Tibial artery (tissue), 4 donors: ENCODE measurements around the gene DEPDC1B.

ENCODE experiments used
- DNase-seq, 2 donors: peaks; one replicate each; pipeline ENCODE4 v3.0.0-alpha.2; 2019
- H3K27ac ChIP-seq, 2 donors: fragments of 200-600 bp; sonication (generic) in 1 of 2; 1 replicate in 1 of 2; 2 replicates in 1 of 2; pipeline ENCODE4 v1.5.1; 2018 to 2019; ENCODE audit warnings: mild to moderate bottlenecking in 1 of 2
- H3K27me3 ChIP-seq, 2 donors: fragments of 200-600 bp; sonication (generic) in 1 of 2; one replicate each; pipeline versions ENCODE4 v1.5.1 to v1.6.0; 2016 to 2019
- H3K36me3 ChIP-seq, 3 donors: fragments of 200-600 bp; sonication (generic) in 2 of 3; one replicate each; pipeline ENCODE4 v1.5.1; 2016 to 2019; ENCODE audit warnings: mild to moderate bottlenecking in 2 of 3
- H3K4me1 ChIP-seq, 4 donors: fragments of 200-600 bp; sonication (generic) in 2 of 4; 1 replicate in 3 of 4; 2 replicates in 1 of 4; pipeline ENCODE4 v1.5.1; 2016 to 2019
- H3K4me3 ChIP-seq, 2 donors: fragments of 200-600 bp; sonication (generic) in 1 of 2; 1 replicate in 1 of 2; 2 replicates in 1 of 2; pipeline ENCODE4 v1.5.1; 2018 to 2019; ENCODE audit warnings: mild to moderate bottlenecking in 2 of 2
- H3K9me3 ChIP-seq, 3 donors: fragments of 200-600 bp; sonication (generic) in 1 of 3; one replicate each; pipeline ENCODE4 v1.5.1; 2016 to 2019
- CTCF ChIP-seq, 2 experiments: fragments of 200-600 bp in 1 of 2; fragments of 450-650 bp in 1 of 2; IDR thresholded peaks; one replicate each; pipeline ENCODE4 v1.5.1; 2017 to 2019; ENCODE audit warnings: antibody characterized with exemption in 2 of 2, mild to moderate bottlenecking in 1 of 2, moderate library complexity in 1 of 2
- intact Hi-C: fragments of 100-400 bp; cut with DNase I; formaldehyde crosslinking; loops from one replicate; pipeline ENCODE4 v1.15.0; 2023; ENCODE audit warnings: low total_unique reads

Gene DEPDC1B, protein sequence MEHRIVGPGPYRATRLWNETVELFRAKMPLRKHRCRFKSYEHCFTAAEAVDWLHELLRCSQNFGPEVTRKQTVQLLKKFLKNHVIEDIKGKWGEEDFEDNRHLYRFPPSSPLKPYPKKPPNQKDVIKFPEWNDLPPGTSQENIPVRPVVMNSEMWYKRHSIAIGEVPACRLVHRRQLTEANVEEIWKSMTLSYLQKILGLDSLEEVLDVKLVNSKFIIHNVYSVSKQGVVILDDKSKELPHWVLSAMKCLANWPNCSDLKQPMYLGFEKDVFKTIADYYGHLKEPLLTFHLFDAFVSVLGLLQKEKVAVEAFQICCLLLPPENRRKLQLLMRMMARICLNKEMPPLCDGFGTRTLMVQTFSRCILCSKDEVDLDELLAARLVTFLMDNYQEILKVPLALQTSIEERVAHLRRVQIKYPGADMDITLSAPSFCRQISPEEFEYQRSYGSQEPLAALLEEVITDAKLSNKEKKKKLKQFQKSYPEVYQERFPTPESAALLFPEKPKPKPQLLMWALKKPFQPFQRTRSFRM

GRCh38 chr5:60699609-60700415, at the start of gene DEPDC1B:
Gene DEPDC1B, minus strand, starts transcription at chr5:60700166. Its CDS starts 73 bp downstream, at chr5:60700093.
- no peak for TF ChIP-seq CTCF (IDR thresholded peaks at IDR 0.05)
- Histone ChIP-seq H3K36me3 (no peaks in the 10 kb centered on the region), H3K27ac (peak within 1 kb of the TSS; percentile 79 to 86), H3K4me1 (peaks cover 0 to 11% (median 4%) of the 10 kb centered on the region in 4 donors), H3K4me3 (peak within 1 kb of the TSS; percentile 76 to 83), H3K27me3 (no peaks in the 10 kb centered on the region), H3K9me3 (no peaks in the 10 kb centered on the region)
- intact Hi-C loops = no loop called here
- peak; percentile 80 to 87 for DNase-seq

DNA sequence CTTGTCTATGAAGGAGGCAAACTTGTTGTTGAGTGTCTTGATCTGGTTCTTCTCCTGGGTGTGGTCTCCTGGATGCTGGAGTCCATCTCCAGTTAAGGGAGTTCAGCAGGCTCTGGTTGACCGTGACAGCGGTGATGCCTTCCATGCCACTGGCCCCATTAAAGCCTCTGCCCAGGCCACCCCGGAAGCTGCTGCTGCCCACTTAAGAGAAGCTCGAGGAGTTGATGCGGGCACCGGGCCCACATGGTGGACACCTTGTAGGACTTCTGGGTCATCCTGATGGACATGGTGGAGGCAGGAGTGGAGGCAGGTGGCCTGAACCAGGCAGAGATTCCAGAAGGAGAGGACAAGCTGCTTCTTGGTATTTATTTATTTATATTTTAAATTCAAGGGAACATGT, 44.7 kb upstream of the DEPDC1B start:
- no peak for TF ChIP-seq CTCF (IDR thresholded peaks at IDR 0.05)
- Histone ChIP-seq H3K4me3 (no peak overlapping the region), H3K27me3 (no peaks in the 10 kb centered on the region), H3K27ac (no peak overlapping the region), H3K36me3 (no peaks in the 10 kb centered on the region), H3K9me3 (peaks cover 0 to 14% (median 3%) of the 10 kb centered on the region in 3 donors), H3K4me1 (no peaks in the 10 kb centered on the region)
- intact Hi-C loops = no loop called here
- no peak for DNase-seq

GRCh38 chr5:60743511-60744314, 43.7 kb upstream of the DEPDC1B start:
- Histone ChIP-seq H3K4me3 (no peak overlapping the region), H3K27ac (no peak overlapping the region), H3K4me1 (no peaks in the 10 kb centered on the region), H3K27me3 (no peaks in the 10 kb centered on the region), H3K36me3 (no peaks in the 10 kb centered on the region), H3K9me3 (peaks cover 0 to 8% (median 8%) of the 10 kb centered on the region in 3 donors)
- no peak for TF ChIP-seq CTCF (IDR thresholded peaks at IDR 0.05)
- intact Hi-C loops = no loop called here
- DNase-seq = no peak

DNA sequence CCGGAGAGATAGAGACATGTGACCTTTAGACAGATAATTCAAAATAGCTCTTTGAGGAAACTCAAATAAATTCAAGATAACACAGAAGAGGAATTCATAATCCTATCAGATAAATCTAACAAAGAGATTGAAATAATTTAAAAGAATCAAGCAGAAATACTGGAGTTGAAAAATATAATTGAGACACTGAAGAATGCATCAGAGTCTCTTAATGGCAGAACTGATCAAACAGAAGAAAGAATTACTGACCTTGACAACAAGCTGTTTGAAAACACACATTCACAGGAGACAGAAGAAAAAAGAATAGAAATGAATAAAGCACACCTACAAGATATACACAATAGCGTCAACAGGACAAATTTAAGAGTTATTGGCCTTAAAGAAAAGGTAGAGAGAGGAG, 40.4 kb upstream of the DEPDC1B start:
- Histone ChIP-seq H3K4me1 (no peaks in the 10 kb centered on the region), H3K36me3 (no peaks in the 10 kb centered on the region), H3K27ac (no peak overlapping the region), H3K27me3 (no peaks in the 10 kb centered on the region), H3K9me3 (peaks cover 0 to 8% (median 8%) of the 10 kb centered on the region in 3 donors), H3K4me3 (no peak overlapping the region)
- DNase-seq = no peak
- TF ChIP-seq CTCF (IDR thresholded peaks at IDR 0.05) = no peak
- intact Hi-C loops = no loop called here

DNA sequence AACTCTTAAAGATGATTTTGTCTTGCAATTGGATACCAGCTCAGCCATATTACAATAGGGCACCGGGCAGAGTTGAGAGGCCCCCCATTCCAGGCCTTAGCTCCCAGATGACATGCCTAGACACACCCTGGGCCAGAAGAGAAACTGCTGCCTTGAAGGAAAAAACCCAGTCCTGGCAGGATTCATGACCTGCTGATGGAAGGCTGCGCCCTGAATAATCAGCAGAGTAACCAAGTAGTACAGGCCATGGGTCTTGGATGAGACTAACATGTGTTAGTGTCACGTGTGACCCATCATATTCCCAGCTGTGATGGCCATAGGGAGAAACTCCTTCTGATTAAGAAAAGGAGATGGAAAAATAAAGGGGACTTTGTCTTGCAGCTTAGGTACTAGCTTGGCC, 39.0 kb upstream of the DEPDC1B start:
- H3K36me3 ChIP-seq = no peaks in the 10 kb centered on the region
- H3K4me1 ChIP-seq = no peaks in the 10 kb centered on the region
- H3K27me3 ChIP-seq = no peaks in the 10 kb centered on the region
- no peak overlapping the region for H3K4me3 ChIP-seq
- peaks cover 0 to 8% (median 8%) of the 10 kb centered on the region in 3 donors for H3K9me3 ChIP-seq
- TF ChIP-seq CTCF (IDR thresholded peaks at IDR 0.05) = no peak
- intact Hi-C loops = no loop called here
- DNase-seq = no peak
- H3K27ac ChIP-seq = no peak overlapping the region
